ENCODE data around the gene C1orf159.
A peak's percentile ranks its signal among the peaks of the same experiment; 100 is the strongest.
"Not testable (repeated sequence)": the region's sequence is repeated elsewhere in the genome, so short reads cannot be mapped to it uniquely, and the experiment has no call there.

The C1orf159 gene

DNA sequence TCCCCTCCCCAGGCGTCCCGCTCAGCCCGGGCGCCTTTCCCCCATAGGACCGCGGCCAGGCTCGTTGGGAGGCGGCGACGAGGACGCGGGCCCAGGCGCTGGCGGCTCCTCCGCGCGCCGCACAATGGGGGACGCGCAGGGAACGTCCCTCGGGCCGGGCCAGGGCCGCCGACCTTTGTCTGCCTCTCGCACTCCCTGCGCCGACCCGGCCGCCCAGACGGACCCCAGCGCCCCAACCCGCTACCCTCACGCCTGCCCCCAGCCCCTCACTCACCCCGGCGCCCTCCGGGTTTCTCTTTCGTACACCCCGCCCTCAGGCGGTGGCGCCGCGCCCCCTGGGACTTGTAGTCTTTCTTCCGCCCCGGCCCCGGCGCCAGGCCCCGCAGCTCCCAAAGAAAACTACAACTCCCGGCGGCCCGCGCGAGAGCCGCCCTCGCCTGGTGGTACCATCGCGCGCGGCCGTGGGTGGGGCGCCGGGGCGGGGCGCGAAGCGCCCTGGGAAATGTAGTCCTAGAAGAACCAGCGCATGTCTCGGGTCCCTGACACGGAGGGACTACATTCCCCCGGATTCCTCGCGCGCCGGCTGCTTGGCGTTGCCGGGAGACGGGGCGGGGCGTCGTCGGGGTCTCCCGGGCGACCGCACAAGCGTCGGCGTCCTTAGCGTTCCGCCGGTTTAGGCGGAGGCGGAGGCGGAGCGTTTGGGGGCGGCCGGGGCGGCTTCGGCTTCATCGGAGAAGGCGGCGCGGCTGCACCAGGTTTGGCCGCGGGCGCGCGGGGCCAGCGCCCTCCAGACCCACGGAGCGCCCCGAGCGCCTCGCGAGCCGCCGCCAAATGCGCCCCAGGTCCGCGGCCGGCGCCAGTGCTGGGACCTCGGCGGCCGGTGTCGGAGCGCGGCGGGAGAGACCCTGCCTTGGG lies at the start of gene C1orf159:
Gene C1orf159, minus strand, starts transcription at position 304 of the 915 bp plus-strand sequence. CDS start 24,546 bp downstream, outside the sequence.
- peak; percentile 98 for DNase-seq (ENCODE audit: low read depth in 2 of 2)

DNA sequence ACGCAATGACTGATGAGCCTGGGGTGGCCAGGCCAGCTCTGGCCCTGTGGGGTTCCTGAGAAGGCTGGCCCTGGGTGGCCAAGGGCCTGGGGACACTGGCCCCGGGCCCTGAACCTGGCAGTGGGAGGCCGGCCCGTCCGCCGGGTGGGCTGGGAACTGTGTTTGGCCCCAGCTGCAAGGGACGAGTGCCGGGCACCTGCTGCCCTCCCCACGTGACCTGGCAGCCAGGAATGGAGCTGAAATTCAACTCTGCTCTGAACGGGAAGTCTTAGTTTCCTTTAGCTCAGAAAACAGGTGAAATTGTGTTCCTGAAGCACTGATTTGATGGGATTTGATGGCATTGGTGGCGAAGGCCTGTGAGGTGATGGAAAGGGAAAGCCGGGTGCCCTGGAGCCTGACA lies 49.6 kb upstream of the C1orf159 start:
- DNase-seq (ENCODE audit: low read depth in 2 of 2): no peak

DNA sequence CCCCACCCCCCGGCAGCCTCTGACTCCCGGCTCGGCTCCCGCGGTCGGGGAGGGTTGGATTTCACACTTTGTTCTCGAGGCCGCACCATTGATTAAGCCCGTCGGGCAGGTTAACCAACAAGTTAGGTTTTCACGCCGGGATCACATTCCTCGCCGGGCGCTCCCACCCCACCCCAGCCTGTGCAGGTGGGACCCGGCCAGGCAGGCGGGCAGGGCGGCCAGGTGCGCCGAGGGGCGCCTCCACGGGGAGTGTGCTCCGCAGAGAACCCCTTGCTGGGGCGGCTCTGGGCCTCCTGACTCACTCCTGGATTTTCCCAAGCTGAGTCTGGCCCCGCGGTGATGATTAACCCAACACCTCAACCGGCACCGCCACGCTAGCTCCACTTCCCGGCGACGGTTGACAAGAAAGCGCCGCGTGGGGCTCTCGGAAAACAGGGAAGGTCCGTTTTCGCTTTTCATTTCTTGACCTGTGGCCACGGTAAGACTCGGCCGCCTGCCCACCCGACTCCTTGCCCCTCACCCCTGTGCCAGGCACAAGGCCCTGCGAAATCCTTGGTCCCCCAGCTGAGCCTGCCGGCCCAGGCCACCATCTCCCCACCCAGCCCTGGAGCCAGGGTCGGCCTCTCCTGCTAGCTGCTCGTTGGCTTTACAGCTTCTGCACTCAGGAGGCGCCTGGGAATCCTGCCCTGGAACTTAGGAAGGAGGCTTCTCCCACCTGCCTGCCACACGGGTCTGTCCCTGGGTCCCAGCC lies 49.0 kb upstream of the C1orf159 start:
- no peak for DNase-seq (ENCODE audit: low read depth in 2 of 2)

DNA sequence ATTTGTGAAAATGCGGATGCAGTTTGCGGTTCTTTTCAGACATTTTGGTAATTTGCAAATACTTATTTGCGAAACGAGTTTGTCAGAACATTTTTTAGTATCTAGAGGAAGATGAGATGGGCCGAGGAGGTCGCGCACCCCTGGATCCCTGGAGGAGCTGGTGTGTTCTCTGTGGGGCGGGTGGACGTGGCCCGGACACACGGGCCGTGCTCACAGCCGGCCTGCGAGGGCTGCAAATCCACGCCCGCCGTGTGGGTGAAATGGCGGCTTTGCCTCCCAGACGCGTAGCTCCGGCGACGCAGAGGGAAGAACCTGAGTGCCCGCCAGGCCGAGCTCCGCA lies 48.4 kb upstream of the C1orf159 start:
- no peak for DNase-seq (ENCODE audit: low read depth in 2 of 2)

DNA sequence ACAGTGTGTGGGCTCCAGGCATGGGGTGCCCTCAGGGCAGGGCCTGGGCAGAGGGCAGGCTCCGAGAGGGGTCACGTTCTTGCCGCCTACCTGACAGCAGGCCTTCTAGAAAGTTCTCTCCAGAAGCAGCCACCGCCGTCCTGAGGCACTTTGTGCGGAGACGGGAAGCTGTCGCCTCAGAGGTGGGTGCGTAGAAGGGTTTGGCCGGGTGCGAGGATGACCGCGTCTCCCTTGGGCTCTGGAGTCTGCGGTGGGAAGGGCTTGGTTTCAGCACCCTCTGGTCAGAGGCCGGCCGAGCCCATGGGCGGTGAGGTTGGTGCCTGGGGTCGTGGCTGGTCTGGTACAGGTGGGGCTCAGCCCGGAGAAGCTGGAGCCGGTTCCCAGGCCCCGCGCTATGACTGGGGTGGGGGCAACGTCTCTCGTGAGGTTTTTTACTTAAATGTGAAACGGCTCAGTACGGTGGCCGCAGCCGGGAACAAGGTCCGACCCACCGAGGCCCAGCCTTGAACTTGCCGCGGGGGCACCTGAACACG lies 47.7 kb upstream of the C1orf159 start:
- no peak for DNase-seq (ENCODE audit: low read depth in 2 of 2)

DNA sequence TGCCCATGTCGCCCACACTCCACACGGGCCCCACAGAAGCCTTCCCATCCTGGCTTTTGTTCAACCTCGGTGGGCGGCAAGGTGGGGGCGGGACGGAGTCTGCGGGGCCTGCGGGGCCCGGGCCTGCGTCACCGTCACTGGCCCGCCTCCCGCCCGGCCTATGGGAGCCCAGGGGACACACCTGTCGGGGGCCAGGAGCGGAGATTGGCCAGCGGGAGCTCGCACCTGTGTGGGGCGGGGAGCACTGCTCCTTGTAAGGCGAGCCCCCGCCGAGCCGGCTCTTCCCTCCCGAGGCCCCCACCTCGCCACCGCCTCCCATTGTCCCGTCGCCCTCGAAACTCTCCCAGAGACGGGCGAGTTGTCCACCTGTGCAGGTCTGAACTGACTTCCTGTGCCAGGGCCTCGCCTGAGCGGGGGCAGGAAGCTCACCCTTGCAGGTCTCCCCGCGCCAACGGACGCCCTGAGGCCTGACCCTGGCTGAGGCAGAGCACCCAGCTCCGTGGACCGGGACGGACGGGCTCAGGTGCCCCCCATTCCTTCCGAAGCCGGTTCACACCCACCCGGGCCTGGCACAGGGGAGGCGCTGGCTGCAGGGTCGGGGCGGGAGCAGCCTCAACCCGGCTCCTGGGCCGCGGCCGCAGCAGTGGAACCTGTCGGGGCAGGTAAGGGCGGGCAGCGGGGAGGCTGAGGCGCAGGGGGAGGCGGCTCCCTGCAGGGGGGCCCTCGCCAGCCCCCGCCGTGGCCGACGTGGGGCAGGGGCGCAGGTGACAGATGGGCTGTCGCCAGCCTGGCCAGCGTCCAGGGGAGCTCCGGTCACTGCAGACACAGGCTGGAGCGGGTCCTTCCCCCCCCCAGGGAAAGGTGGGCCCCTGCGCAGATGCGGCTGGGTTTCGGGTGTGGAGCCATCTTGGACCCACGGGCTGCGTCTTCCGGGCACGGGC lies 47.0 kb upstream of the C1orf159 start:
- DNase-seq (ENCODE audit: low read depth in 2 of 2): no peak

DNA sequence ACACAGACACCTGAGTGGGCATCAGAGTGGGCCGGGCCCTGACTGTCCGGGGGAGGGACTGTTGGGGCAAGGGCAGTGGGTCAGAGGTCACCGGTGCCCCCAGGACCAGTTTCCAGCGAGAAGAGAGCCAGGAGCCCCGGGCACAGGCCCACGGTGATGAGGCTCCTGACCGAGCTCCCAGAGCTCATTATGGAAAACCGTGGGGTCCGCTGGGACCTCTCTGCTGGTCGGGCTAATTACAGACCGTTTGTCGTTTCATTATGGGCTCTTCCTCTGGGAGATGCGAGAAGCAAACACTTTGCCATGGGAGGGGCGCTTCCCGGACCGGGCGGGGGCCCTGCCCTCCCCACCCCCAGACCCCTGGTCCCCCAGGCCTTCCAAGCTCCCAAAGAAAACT lies 45.8 kb upstream of the C1orf159 start:
- no peak for DNase-seq (ENCODE audit: low read depth in 2 of 2)

DNA sequence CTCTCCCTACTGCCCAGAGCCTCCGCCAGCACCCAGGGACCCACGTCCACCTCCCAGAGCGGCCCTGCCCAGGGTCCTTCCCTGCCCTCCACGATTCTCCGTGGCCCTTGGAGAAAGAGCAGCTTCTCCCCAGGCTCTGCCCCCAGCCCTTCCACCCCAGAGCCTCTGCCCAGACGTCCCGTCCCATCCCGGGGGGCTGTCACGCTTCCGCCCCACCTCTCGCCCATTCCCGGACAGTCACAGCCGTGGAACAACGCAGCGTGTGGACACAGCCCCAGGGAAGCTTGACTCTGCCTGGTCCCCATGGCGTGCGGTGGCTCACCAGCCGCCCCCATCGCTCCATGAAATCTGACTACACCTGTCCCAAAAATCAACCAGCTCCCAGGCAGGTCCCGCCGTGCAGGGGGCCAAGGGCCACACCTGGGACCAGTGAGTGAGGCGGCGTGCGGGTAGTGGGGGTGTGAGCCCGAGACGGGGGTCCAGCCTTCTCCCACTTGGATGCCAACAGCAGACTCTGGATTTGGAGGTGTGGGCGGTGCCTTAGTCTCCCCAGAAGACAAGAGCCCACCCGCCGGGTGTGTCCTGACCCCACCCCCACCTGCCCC lies 45.3 kb upstream of the C1orf159 start:
- no peak for DNase-seq (ENCODE audit: low read depth in 2 of 2)

DNA sequence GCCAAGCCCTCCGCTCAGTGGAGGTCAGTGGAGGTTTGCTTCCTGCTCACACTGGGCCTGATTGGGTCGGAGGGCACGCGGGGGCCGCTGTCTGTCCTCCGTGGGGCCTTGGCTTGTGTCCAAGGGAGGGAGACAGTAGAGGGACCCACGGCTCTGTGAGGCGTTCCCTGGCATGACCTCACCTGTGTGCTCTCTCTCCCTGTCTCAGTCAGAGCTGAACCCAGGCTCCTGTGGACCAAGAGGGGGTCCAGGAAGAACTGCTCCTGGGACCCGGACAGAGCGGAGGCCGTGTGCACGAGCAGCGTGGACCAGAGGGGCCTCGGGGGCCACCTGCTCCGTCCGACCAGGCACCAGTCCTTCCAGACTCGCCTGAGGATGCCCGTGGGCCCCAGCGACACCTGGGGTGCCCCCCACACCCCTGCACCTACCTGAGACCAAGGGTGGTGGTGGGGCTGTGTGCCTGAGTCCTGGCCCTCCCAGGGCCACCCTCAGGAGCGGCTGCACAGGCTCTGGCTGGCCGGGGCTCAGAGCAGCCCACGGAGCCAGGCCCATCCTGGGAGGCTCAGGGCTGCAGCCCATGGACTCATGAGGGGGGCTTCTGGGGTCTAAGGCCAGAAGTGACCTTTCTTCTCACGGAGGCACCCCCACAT lies 44.5 kb upstream of the C1orf159 start:
- DNase-seq (ENCODE audit: low read depth in 2 of 2): no peak

DNA sequence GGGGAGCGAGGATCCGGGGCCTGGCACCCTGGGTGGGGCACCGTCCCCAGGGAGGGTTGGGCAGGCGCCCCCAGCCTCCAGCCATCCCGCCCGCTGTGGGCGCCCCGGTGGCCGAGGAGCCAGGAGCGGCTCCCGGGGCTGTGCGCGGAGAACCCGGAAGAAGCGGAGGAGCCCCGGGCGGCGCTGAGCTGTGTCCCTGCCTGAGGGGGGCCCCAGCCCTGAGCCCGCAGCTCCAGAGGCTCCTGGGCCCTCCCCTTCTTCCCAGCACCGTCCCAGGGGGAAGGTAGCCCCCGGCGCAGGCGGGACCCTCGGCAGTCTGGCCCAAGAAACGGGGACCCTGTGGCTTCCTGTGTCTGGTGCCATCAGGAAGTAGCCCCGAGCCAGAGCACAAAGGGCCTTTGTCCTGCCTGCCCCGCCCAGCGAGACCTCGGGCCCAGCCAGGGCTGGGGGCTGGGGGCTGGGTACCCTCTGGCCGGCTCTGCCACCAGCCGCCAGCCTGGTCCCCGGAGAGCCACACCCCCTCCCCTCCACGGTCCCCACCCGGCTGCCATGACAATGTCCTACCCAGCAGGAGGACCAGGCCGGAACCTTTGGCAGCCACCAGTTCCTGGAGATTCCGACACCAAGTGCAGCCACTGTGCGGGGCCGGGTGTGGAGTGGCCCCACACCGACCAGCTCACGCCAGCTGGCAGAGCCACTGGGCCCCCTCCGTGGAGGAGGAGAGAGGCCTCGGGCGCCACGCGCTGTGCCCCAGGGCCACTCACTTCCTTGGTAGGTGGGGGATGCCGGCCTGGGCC lies 42.2 kb upstream of the C1orf159 start:
- DNase-seq (ENCODE audit: low read depth in 2 of 2): no peak

DNA sequence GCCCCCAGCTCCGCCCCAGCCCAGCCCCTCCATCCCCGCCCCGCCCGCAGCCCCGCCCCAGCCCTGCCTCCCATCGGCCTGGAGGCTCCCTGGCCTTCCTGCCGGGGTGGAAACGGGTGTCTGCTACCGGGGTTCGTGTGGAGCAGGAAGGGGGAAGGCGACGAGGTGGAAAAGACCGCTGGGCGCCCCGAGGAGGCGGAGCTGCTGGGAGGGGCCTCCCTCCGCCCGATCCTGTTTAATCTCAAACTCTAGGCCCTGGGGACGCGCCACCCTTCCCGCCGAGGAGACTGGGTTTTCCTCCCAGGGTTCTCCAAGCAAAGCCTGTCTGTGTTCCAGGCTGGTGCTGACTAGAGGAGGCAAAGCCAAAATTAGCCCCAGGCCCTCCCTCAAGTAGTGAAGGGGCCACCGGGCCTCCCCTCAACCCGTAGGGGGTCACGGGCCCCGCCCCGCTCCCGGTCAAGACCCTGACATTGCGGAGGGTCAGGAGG lies 41.6 kb upstream of the C1orf159 start:
- peak; percentile 51 to 75 for DNase-seq (ENCODE audit: low read depth in 2 of 2)

DNA sequence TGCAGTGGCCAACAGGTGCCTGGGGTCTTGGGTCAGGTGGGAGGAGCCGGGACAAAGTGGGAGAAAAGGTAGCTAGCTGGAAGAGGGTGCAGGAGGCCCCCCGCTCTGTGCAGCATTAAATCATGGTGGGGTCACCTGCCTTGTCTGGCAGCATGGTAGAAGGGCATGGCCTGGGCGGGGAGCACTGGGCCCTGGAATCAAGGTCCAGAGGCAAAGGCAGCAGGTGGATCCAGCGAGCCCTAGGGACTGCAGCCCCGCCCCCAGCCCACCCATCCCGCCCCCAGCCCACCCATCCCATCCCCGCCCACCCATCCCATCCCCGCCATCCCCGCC lies 41.1 kb upstream of the C1orf159 start:
- no peak for DNase-seq (ENCODE audit: low read depth in 2 of 2)

DNA sequence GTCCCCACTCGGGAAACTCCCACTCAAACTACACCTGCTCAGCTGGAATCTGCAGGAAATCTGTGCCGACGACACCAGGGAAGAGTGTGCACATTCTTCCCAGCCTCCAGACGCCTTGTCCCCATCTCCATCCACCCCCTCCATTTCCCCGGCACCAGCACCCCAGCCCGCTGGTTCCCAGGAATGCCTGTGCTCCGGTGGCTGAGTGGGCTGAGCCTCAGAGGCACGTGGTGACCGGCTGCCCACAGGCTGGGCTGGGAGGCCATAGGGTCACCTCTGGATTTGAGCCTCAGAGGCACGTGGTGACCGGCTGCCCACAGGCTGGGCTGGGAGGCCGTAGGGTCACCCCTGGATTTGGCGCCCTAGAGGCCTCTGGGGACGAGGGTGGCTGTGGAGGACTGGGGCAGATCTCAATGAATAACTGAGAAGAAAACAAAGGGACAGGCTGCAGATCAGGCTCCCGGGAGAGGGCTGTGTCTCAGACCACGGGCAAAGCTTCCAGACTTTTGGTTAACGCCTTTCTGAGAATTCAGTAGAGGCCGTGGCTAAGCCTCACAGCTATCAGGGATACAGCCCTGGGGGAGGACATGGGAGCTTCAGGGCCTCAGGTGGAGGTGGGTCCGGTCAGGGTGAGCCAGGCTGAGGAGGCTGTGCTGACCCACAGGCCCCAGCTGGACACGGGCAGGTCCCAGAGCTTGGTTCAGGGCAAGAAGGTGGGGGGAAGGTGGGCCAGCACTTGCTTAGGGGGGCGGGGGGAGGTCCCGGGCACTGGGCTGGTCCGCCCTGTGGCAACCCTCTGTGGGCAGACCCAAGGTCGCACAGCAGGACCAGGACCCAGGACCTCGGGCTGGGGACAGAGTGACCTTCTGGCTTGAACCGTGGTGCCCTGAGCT lies 40.5 kb upstream of the C1orf159 start:
- DNase-seq (ENCODE audit: low read depth in 2 of 2): no peak

DNA sequence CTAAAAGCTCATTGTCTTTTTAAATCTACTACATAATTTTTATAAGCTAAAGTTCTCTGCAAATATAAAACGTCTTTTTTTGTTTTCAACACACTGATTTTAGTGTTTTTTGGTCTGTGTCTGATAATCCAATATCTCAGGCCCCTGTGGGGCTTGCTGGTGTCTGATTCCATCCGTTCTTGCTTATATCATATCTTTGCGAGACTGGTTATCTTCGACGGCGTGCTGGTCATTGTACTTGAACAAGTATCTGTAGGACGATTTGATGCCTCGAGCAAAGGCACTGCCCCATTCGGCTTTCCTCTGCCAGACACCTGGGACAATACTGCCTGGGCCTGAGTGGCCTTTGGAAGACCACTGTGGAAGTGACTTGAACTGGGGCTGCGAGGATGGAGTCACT lies 39.4 kb upstream of the C1orf159 start:
- no peak for DNase-seq (ENCODE audit: low read depth in 2 of 2)

DNA sequence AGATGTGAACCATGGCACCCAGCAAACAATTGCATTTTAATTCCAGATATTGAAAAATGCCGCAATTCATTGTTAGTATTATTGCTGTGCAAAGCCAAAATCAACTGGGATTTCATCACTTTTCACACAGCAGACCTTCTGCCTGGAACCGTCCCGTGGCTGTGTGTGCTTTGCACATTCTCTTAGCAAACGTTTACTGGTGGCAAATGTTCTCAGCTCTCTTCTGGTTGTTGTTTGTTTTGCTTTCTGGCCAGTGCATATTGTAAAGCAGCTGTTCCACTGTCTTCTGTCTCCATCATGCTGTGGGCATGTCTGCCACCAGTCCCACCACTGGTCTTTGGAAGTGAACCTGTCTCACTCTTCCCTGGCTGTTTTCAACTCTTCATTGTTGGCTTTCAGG lies 38.0 kb upstream of the C1orf159 start:
- DNase-seq (ENCODE audit: low read depth in 2 of 2): no peak

DNA sequence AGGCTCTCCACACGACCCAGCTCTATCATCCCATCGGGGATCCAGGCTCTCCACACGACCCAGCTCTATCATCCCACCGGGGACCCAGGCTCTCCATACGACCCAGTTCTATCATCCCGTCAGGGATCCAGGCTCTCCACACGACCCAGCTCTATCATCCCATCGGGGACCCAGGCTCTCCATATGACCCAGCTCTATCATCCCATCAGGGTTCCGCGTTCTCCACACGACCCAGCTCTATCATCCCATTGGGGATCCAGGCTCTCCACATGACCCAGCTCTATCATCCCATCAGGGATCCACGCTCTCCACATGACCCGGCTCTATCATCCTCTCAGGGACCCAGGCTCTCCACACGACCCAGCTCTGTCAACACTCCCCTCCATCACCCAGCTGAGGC lies 37.3 kb upstream of the C1orf159 start:
- not testable (repeated sequence) for DNase-seq (ENCODE audit: low read depth in 2 of 2)

DNA sequence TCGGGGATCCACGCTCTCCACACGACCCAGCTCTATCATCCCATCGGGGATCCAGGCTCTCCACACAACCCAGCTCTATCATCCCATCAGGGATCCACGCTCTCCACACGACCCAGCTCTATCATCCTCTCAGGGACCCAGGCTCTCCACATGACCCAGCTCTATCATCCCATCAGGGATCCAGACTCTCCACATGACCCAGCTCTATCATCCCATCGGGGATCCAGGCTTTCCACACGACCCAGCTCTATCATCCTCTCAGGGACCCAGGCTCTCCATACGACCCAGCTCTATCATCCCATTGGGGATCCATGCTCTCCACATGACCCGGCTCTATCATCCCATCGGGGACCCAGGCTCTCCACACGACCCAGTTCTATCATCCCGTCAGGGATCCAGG lies 36.5 kb upstream of the C1orf159 start:
- not testable (repeated sequence) for DNase-seq (ENCODE audit: low read depth in 2 of 2)

DNA sequence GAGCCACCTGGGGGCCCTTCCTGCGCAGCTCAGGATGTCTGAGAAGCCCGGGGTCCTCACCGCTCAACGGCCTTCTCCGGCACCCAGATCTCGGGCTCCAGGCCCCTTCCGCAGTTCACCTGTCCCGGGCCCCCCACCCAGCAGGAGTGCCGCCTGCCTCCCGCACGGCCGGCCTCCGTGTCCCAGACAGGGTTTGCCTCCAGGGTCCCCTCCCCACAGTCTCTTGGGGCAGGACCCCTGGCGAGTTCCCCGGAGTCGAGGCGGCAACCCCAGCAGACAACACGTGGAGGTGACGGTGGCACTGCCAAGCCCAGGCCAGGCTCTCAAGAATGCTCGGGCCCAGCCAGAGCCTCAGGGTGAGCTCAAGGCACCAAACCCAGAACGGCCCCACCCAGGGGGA lies 35.4 kb upstream of the C1orf159 start:
- DNase-seq (ENCODE audit: low read depth in 2 of 2): no peak

DNA sequence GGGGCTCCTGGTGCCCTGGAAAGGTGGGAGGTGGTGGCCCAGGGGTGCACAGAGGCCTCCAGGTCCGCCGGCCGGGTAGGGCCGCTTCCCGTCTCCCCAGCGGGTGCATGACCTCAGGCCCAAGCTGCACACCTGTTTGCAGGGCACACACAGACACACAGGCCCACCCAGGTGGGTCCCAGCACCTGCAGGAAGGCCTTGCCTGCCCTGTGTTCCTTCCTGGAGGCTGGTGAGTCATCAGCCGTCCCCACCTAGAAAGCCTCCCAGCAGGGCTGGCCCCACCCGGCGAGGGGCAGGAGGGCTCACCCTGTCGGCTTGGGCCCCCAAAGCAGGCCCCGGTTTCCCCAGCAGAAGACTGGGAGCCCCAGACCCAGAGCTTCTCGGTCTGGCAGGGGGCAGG lies 34.2 kb upstream of the C1orf159 start:
- no peak for DNase-seq (ENCODE audit: low read depth in 2 of 2)
